ENCODE measurements around the gene WDR20. TPM values are rescaled to one million over a fixed set of nuclear protein-coding genes. Genes with fewer than 3 reads are reported as not detected.
"Not testable (repeated sequence)": the region's sequence is repeated elsewhere in the genome, so short reads cannot be mapped to it uniquely, and the experiment has no call there.

WDR20 gene
- polyA plus RNA-seq, 1 donor = 23.2 TPM

DNA sequence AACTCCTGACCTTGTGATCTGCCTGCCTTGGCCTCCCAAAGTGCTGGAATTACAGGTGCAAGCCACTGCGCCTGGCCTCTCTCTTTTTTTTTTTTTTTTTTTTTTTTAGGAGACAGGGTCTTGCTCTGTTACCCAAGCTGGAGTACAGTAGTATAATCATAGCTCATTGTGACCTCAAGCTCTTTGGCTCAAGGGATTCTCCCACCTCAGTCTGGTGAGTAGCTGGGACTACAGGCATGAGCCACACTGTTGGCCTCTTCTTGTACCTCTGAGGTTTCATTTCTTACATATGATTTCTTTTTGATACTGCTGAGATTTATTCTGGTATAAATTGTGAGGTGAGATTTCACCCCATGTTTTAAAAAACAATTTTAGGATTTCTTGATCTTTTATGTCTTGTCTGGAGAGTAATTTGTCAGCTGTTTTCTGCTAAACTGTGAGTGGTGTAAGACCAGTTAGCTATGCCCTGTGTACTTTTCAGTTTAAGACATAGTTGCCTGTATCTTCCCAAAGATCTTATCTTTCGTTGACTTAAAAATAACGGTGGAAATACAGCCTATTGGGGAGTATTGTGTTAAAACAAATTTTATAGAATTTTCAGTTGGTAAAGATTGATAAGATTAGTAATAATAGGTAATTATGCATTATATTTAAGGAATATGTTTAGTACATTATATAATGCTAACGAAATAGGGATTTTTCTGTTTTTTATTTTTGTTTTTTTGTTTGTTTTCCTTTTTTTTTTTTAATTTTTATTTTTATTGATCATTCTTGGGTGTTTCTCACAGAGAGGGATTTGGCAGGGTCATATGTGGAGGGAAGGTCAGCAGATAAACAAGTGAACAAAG is 31.7 kb downstream of the WDR20 start:
- no peak for DNase-seq (ENCODE audit: low read depth)

GRCh38 chr14:102172021-102172272 is 32.2 kb downstream of the WDR20 start:
- not testable (repeated sequence) for DNase-seq (ENCODE audit: low read depth)

- not testable (repeated sequence) for DNase-seq (ENCODE audit: low read depth)
Observed at GRCh38 chr14:102172721-102173120, 33.0 kb downstream of the WDR20 start.

GRCh38 chr14:102177161-102177560 is 37.5 kb downstream of the WDR20 start:
- DNase-seq (ENCODE audit: low read depth) = no peak

DNA sequence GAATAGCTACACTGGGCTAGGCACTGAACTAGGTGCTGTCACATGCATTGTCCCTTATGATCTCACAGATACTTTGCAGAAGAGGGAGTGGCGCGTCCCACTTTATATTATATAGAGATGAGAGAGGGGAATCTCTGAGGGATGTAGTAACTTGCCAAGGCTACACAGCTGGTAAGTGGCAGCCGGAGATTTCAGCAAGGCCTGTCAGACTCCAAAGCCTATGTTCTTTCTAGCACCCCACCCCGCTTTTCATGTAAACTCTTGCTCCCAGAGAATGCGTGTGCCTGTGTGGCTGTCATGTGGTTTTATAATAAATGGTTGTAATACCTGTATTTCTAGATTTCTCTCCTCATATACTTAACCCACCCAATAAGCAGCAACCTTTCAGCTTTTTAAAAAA is 39.1 kb downstream of the WDR20 start:
- no peak for DNase-seq (ENCODE audit: low read depth)

DNA sequence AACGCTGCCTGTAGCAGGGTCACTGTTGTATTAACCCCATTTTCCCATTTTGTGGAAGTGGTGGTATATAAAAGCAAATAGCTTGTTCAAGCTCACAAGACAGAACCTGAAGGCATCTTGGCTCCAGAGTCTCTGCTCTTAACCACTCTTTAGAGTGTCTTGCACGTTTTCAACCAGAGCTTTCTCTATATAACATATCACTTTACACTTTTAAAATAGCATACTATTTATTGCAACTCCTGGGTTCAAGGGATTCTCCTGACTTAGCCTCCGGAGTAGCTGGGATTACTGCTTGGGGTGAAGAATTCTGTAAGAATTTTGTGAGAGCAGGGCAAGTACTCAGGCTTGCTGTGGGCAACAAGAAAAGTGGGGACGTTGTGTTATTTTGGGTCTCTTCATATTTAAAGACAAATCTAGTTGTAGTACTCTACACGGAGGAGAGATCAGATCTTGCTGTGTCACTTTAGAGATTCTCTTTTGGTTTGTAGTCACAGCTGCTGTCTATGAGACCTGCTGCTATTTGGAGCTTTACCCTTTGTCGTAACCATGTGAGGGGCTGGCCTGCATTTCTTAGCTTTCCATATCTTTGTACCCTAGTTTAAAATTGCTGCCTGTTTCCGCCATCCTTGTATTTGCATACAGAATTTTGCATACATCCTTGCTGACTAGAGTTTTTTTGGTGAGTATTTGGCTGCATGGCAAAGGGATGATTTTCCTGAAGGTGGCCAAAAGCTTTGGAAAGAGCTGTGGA is 40.7 kb downstream of the WDR20 start:
- no peak for DNase-seq (ENCODE audit: low read depth)

- DNase-seq (ENCODE audit: low read depth) = no peak
Observed at GRCh38 chr14:102181187-102181586, 41.5 kb downstream of the WDR20 start.

DNA sequence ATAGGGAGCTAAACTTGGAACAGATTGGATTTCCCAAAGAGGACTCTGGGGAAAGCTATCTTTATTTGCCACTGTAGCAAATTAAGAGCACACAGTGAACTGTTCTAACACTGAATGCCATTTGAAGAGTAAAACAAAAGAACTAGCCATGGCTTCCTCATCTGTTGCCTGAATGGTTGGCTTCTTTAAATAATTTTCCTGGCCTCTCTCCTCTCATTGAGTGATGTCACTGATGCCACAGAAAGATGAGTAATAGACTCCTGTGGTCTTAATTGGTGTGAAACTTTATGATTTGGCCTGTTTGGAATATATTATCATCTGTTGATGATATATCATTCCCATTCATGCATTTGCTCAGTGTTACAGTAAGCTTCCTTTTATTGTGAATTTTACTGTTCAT is 42.5 kb downstream of the WDR20 start:
- no peak for DNase-seq (ENCODE audit: low read depth)

DNA sequence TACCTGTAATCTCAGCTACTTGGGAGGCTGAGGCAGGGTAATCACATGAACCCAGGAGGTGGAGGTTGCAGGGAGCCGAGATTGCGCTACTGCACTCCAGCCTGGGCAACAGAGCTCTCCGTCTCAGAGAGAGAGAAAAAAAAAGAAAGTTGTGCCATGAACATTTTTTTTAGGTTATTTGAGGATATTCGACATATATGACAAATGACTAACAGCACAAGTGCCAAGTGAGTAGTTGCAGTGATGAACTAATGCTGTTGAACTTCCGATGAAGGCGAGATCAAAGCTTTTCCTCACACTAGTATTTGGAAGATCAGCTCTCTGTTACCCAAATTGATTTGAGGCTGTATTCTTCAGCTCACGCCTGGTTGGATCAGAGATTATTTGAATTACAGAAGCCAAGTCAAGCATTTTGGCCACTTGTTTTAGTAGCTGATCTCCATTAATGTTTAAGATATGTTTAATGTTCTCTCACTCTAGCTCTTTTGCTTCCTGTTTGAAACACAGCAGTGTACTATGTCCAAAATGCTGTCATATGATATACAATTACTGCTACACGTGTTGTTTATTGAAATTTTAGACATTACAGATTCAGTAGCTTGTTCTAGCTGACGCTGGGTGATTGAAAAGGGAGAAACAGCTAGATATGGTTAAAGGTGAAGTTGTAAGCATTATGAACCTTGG is 43.4 kb downstream of the WDR20 start:
- DNase-seq (ENCODE audit: low read depth) = no peak

DNA sequence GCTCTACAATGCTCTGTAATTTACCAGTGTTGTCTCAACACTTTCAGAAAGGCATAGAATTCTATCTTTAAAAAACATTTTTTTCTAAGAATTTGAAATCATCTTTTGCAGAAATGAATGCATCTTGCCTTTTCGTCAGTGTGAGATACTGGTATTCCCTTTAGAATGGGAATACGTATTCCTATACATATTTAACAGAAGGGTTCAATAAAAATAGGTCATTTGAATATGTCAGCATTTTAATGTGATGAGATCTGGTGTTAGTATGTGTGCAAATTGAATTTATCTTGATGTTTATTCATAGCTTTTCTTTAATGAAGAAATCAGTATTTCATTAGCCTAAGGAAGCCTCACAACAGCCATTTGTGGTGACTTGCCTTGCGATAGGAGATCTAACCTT is 44.2 kb downstream of the WDR20 start:
- no peak for DNase-seq (ENCODE audit: low read depth)

DNA sequence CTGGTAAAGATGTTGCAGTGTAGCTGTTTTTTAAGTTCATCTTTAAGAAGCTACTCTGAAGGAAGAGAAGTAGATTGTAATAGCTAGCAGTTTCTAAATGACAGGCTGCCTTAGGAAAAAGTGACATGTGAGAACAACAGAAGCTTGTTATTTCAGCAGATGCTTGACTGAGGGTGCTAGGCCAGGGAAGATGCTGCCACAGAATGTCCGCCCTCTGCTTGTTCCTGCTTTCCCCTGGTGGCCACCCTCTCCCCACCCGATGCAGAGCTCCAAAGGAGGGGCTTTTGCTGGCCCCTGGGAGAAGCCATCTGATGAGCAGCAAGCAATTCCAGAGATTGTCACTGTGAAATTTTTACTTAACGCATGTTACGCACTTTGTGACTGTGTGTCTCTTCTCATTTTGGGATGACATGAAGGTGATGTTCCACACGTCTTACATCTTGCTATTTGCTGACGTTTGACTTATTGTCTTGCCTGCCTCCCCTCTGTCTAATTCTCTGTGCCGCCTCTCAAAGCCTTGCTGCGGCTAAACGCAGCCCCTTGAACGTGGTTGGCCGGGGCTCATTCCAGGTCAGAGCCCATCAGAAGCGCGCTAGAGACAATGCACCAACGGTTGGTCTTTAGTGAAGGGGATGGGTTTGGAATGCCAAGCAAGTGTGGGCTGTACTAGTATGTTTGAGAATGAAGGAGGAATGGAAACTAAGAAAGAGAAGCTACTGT is 44.8 kb downstream of the WDR20 start:
- no peak for DNase-seq (ENCODE audit: low read depth)

GRCh38 chr14:102185360-102185759 is 45.7 kb downstream of the WDR20 start:
- no peak for DNase-seq (ENCODE audit: low read depth)

- no peak for DNase-seq (ENCODE audit: low read depth)
Observed at GRCh38 chr14:102187044-102187443, 47.3 kb downstream of the WDR20 start.

- DNase-seq (ENCODE audit: low read depth) = no peak
Observed at GRCh38 chr14:102187568-102188001, 47.9 kb downstream of the WDR20 start.

GRCh38 chr14:102188187-102188586 is 48.5 kb downstream of the WDR20 start:
- DNase-seq (ENCODE audit: low read depth) = no peak

- DNase-seq (ENCODE audit: low read depth) = no peak
Observed at GRCh38 chr14:102189874-102190273, 50.2 kb downstream of the WDR20 start.

- no peak for DNase-seq (ENCODE audit: low read depth)
Observed at GRCh38 chr14:102192840-102193502, 53.3 kb downstream of the WDR20 start.

DNA sequence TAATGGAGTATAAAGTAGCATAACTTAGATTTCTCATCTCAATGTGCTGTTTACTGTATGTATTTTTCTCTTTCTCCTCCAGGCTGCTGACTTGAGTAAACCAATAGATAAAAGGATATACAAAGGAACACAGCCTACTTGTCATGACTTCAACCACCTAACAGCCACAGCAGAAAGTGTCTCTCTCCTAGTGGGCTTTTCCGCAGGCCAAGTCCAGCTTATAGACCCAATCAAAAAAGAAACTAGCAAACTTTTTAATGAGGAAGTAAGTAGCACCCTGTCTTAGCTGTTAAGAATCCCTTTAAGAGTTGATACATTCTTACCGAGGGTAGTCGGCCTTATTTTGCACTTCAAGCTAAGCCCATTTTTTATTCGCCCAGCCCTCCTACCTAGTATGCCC is 55.2 kb downstream of the WDR20 start:
- no peak for DNase-seq (ENCODE audit: low read depth)

- no peak for DNase-seq (ENCODE audit: low read depth)
Observed at GRCh38 chr14:102195446-102195845, 55.7 kb downstream of the WDR20 start.

- no peak for DNase-seq (ENCODE audit: low read depth)
Observed at GRCh38 chr14:102196039-102196901, 56.6 kb downstream of the WDR20 start.

- DNase-seq (ENCODE audit: low read depth) = no peak
Observed at GRCh38 chr14:102196902-102197230, 57.2 kb downstream of the WDR20 start.
